Heart left ventricle (tissue), 16 donors: ENCODE measurements around the gene BAIAP2. TPM values are rescaled to one million over a fixed set of nuclear protein-coding genes. Genes with fewer than 3 reads are reported as not detected.
A peak's percentile ranks its signal among the peaks of the same experiment; 100 is the strongest.

Experiments used
- ATAC-seq, 4 donors: fragments of 200-7000 bp; cut with Tn5 transposase; one replicate each; pipeline ENCODE4 v1.9.1; 2020 to 2022; ENCODE audit warnings: moderate library complexity in 4 of 4, mild to moderate bottlenecking in 3 of 4, moderate number of reproducible peaks in 1 of 4
- DNase-seq, 5 donors: peaks; one replicate each; pipeline ENCODE4 v3.0.0-alpha.2; 2020
- H3K27ac ChIP-seq, 12 donors: fragments of 200-600 bp; sonication (generic) in 4 of 12; one replicate each; pipeline versions ENCODE4 v1.5.0 to v1.8.0; 2016 to 2022; ENCODE audit warnings: mild to moderate bottlenecking in 2 of 12
- H3K27me3 ChIP-seq, 9 donors: fragments of 200-600 bp; sonication (generic) in 2 of 9; one replicate each; pipeline versions ENCODE4 v1.5.1 to v1.8.0; 2016 to 2022; ENCODE audit warnings: mild to moderate bottlenecking in 3 of 9
- H3K36me3 ChIP-seq, 9 donors: fragments of 200-600 bp; sonication (generic) in 2 of 9; one replicate each; pipeline versions ENCODE4 v1.5.0 to v1.8.0; 2018 to 2022; ENCODE audit warnings: mild to moderate bottlenecking in 2 of 9
- H3K4me1 ChIP-seq, 12 donors: fragments of 200-600 bp; sonication (generic) in 4 of 12; one replicate each; pipeline versions ENCODE4 v1.5.0 to v1.8.0; 2016 to 2022; ENCODE audit warnings: mild to moderate bottlenecking in 3 of 12
- H3K4me3 ChIP-seq, 12 donors: fragments of 200-600 bp; sonication (generic) in 4 of 12; one replicate each; pipeline versions ENCODE4 v1.5.0 to v1.8.0; 2017 to 2022; ENCODE audit warnings: mild to moderate bottlenecking in 9 of 12, moderate library complexity in 4 of 12
- H3K9me3 ChIP-seq, 12 donors: fragments of 200-600 bp; sonication (generic) in 4 of 12; one replicate each; pipeline versions ENCODE4 v1.5.0 to v1.8.0; 2016 to 2022; ENCODE audit warnings: mild to moderate bottlenecking in 1 of 12
- CTCF ChIP-seq, 12 donors: fragments of 200-600 bp; sonication (generic) in 4 of 12; IDR thresholded peaks; one replicate each; pipeline versions ENCODE4 v1.5.0 to v1.8.0; 2018 to 2022; ENCODE audit warnings: antibody characterized with exemption in 12 of 12, mild to moderate bottlenecking in 5 of 12
- POLR2A ChIP-seq, 2 donors: fragments of 450-650 bp; IDR thresholded peaks; one replicate each; pipeline ENCODE4 v1.6.1; 2017; ENCODE audit warnings: antibody characterized with exemption in 2 of 2, mild to moderate bottlenecking in 2 of 2, moderate library complexity in 2 of 2
- WGBS, 4 donors: extraction: QIAGEN DNeasy Blood & Tissue Kit in 2 of 4; methylation state at CpG; one replicate each; pipeline versions ENCODE4 v1.1.5 to v1.1.7; 2013 to 2018; 5-methylcytosine and 5-hydroxymethylcytosine counted together
- intact Hi-C, 10 donors: fragments of 100-400 bp; cut with DNase I; formaldehyde crosslinking; loops; one replicate each; pipeline versions ENCODE4 v1.11.1 to v1.14.2; 2022
- polyA plus RNA-seq, 2 donors: library from polyadenylated mRNA; stranded (reverse); fragments of 200-250 nt; gene quantifications; one replicate each; pipeline ENCODE4 v1.2.3, GENCODE V29; 2013
- total RNA-seq, 9 donors: library from RNA; depleted of rRNA in 2 of 9; stranded (reverse); fragments of >200 nt in 2 of 9; fragmentation: NEBNext Ultra II Directional in 3 of 9; extraction: Animal tissue kit (Norgen Biotek cat#: 25700) in 3 of 9; gene quantifications; one replicate each; pipeline versions ENCODE4 v1.1.0 to v1.2.4, GENCODE V29; 2016 to 2023
- donor health status: ischemic (EF 13 %, LVEDD 7.1; RV severe dilation, severe dysfunction).
- donor health status: healthy with polysubstance abuse.
- donor health status: DM: no; HTN: yes; CAD: no.
- donor health status: DM: no; HTN: no; CAD: no.
- donor health status: ischemic (EF 25% LVEDD 6.9; RV normal size, moderate dysfunction).
- donor health status: ischemic (EF 25% LVEDD 5.7; RV mildly dilated, moderate dysfunction).
- donor health status: healthy.
- donor health status: DM: yes; HTN: yes; CAD: no.
- donor health status: ischemic (EF 35%, LVEDD 5.7; RV mildly dilated, moderate dysfunction).
- donor health status: nonischemic (EF 11% LVEDD 7.7; RV severe dilation, severe dysfunction).
- donor health status: DM: yes; HTN: yes; CAD: no.
- donor health status: PGD.
- donor health status: ischemic (EF 29% LVEDD 5.4; RV normal size, mild dysfunction).
- donor health status: nonischemic (EF 23%, LVEDD 6.1; RV moderate dilation, normal function).

Gene BAIAP2
- total and polyA plus RNA-seq, 11 donors: 8.9 to 30.2 (median 18.5) TPM

- no peaks in the 10 kb centered on the region for H3K36me3 ChIP-seq
- peak; percentile 69 to 89 (median 81) for DNase-seq
- TF ChIP-seq POLR2A (IDR thresholded peaks at IDR 0.05) (no peak), CTCF (IDR thresholded peaks at IDR 0.05) (no peak)
- H3K27ac ChIP-seq: peak overlapping the region in 9 of 12 donors; percentile 2 to 75 (median 68)
- 66 to 72% (median 70%) methylated on average over 24 to 28 of the region's 28 CpGs for WGBS, 4 donors
- intact Hi-C loops: loop anchor here in 2 of 10 donors (5.0 to 10.0 kb wide), 2 partner anchors 45 to 208 kb away; no protein-coding TSS in a partner anchor
- H3K4me1 ChIP-seq: peaks cover 0 to 83% (median 56%) of the 10 kb centered on the region in 12 donors
- ATAC-seq: peak; percentile 61 to 80 (median 78)
- peak overlapping the region in 1 of 12 donors; percentile 75 for H3K4me3 ChIP-seq
- no peaks in the 10 kb centered on the region for H3K9me3 ChIP-seq
- H3K27me3 ChIP-seq: peaks cover 0 to 6% (median 0%) of the 10 kb centered on the region in 9 donors
Observed at GRCh38 chr17:81037026-81037797, 2.3 kb downstream of the BAIAP2 start.

- peaks cover 0 to 83% (median 52%) of the 10 kb centered on the region in 12 donors for H3K4me1 ChIP-seq
- 67 to 74% (median 71%) methylated on average over 23 to 30 of the region's 30 CpGs for WGBS, 4 donors
- H3K36me3 ChIP-seq: no peaks in the 10 kb centered on the region
- peak overlapping the region in 11 of 12 donors; percentile 3 to 75 (median 66) for H3K27ac ChIP-seq
- DNase-seq (peak in 3 of 5 donors; percentile 30 to 65 (median 47)), ATAC-seq (no peak)
- no peak for TF ChIP-seq POLR2A (IDR thresholded peaks at IDR 0.05)
- no peak for TF ChIP-seq CTCF (IDR thresholded peaks at IDR 0.05)
- H3K4me3 ChIP-seq: no peak overlapping the region
- no peaks in the 10 kb centered on the region for H3K9me3 ChIP-seq
- intact Hi-C loops: loop anchor here in 2 of 10 donors (5.0 to 10.0 kb wide), 2 partner anchors 44 to 207 kb away; no protein-coding TSS in a partner anchor
- peaks cover 0 to 6% (median 0%) of the 10 kb centered on the region in 9 donors for H3K27me3 ChIP-seq
Observed at GRCh38 chr17:81037798-81038733, 3.1 kb downstream of the BAIAP2 start.

GRCh38 chr17:81039096-81039495 is 4.1 kb downstream of the BAIAP2 start:
- Histone ChIP-seq H3K4me1 (peaks cover 0 to 82% (median 53%) of the 10 kb centered on the region in 12 donors), H3K4me3 (no peak overlapping the region), H3K27ac (peak overlapping the region in 2 of 12 donors; percentile 73 to 75), H3K27me3 (peaks cover 0 to 6% (median 0%) of the 10 kb centered on the region in 9 donors), H3K36me3 (no peaks in the 10 kb centered on the region), H3K9me3 (no peaks in the 10 kb centered on the region)
- no peak for ATAC-seq
- peak in 2 of 5 donors; percentile 16 to 24 for DNase-seq
- TF ChIP-seq POLR2A (IDR thresholded peaks at IDR 0.05): no peak
- TF ChIP-seq CTCF (IDR thresholded peaks at IDR 0.05): no peak
- 89 to 98% (median 92%) methylated on average over 10 to 16 of the region's 16 CpGs for WGBS, 4 donors
- intact Hi-C loops: loop anchor here in 2 of 10 donors (5.0 to 10.0 kb wide), 2 partner anchors 43 to 206 kb away; no protein-coding TSS in a partner anchor
